ENCODE results near the gene ATG4B. TPM values are rescaled to one million over a fixed set of nuclear protein-coding genes. Genes with fewer than 3 reads are reported as not detected.

Gene ATG4B
- total and polyA plus RNA-seq, 2 of the 8 experiments (the other 6 are each of a cell fraction or from before 2014, with no cell fraction given): 103 to 155 TPM

DNA sequence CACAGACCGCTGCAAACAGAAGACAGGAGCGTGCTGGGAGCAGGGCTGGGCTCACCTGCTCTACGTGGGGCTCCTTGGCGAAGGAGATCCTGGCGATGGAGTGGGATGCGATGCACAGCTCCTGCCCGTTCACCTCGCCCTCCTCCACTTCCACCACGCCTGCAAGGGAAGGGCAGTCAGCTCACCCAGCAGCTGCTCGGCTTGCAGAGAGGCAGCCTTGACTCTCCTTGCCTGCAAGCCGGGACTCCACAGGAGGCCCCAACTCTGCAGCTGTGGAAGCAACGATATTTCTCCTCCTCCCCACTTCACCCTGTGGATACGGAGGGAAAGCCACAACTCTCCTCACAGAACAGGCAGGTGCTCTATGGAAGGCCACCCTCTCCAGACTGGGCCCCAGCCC, 35.7 kb upstream of the ATG4B start:
- Histone ChIP-seq H3K18ac (ENCODE audit: extremely low read depth, low read length) (no peak overlapping the region), H2BK20ac (ENCODE audit: low read length) (no peak overlapping the region)
- POLR2A ChIA-PET (ENCODE audit: partially characterized antibody): no interaction called here

More for the DNA sequence above, 35.7 kb upstream of the ATG4B start:
- Histone ChIP-seq H4K5ac (ENCODE audit: insufficient read length, low read depth, low read length) (no peak overlapping the region), H3K27ac (ENCODE audit: low read depth, low read length) (no peak overlapping the region), H2BK5ac (ENCODE audit: low read depth, low read length) (no peak overlapping the region), H3K4me1 (replicated peaks in 1 of 4; ENCODE audit: control insufficient read depth in 3 of 4, insufficient read depth in 4 of 4, low read length in 3 of 4) (no peaks in the 10 kb centered on the region), H3K9me3 (ENCODE audit: insufficient read depth in 2 of 2, low read depth in 1 of 2, low read length in 1 of 2) (no peaks in the 10 kb centered on the region), H4K91ac (replicated peaks; ENCODE audit: insufficient read length, low read length) (no peak overlapping the region), H2BK12ac (ENCODE audit: low read depth, low read length) (no peak overlapping the region), H4K20me1 (replicated peaks in 1 of 2; ENCODE audit: control insufficient read depth in 1 of 2, insufficient read depth in 2 of 2, low read length in 2 of 2) (peaks cover 0 to 4% of the 10 kb centered on the region in 2 experiments), H3K36me3 (ENCODE audit: control insufficient read depth in 2 of 4, insufficient read depth in 4 of 4, low read length in 3 of 4) (peaks cover 0 to 14% (median 4%) of the 10 kb centered on the region in 4 experiments; a peak in 7 of 8 replicates), H3K56ac (replicated peaks; ENCODE audit: insufficient read length, low read depth, low read length) (no peak overlapping the region), H3K9ac (replicated peaks in 1 of 4; ENCODE audit: extremely low read depth in 1 of 4, low read depth in 3 of 4, low read length in 3 of 4) (no peak overlapping the region), H4K8ac (ENCODE audit: extremely low read depth, insufficient read depth, low read length) (no peak overlapping the region; the same call in 1 of the 2 replicates), H2BK15ac (ENCODE audit: low read length) (no peak overlapping the region), H3K23me2 (ENCODE audit: low read depth, low read length) (no peaks in the 10 kb centered on the region), H3K14ac (ENCODE audit: insufficient read length) (no peak overlapping the region), H3K79me2 (ENCODE audit: control insufficient read depth in 1 of 2, insufficient read depth in 2 of 2, low read length in 2 of 2) (no peaks in the 10 kb centered on the region), H2AFZ (ENCODE audit: low read length) (no peak overlapping the region), H3K4me2 (ENCODE audit: insufficient read depth in 1 of 2, low read depth in 2 of 2, low read length in 2 of 2) (no peak overlapping the region), H3K27me3 (replicated peaks in 1 of 4; ENCODE audit: control insufficient read depth in 3 of 4, extremely low read depth in 1 of 4, insufficient read depth in 3 of 4, low read length in 3 of 4) (no peaks in the 10 kb centered on the region), H3K4ac (replicated peaks; ENCODE audit: insufficient read length, low read depth, low read length) (no peak overlapping the region), H2BK120ac (replicated peaks; ENCODE audit: low read depth, low read length) (no peak overlapping the region), H3K79me1 (ENCODE audit: low read depth, low read length) (peaks cover 2% of the 10 kb centered on the region; the same call in 1 of the 2 replicates), H2AK5ac (ENCODE audit: low read depth, low read length) (no peak overlapping the region), H3K4me3 (ENCODE audit: extremely low read depth in 1 of 4, insufficient read depth in 2 of 4, low read depth in 3 of 4, low read length in 4 of 4) (no peak overlapping the region), H3K23ac (ENCODE audit: insufficient read length) (no peak overlapping the region)
- FAIRE-seq: no peak
- no peak for DNase-seq (ENCODE audit: low read depth in 1 of 2, low spot score in 2 of 2)
- TF ChIP-seq FOSL1 (IDR thresholded peaks at IDR 0.05; ENCODE audit: insufficient read depth, low read depth, low read length) (no peak), HDAC6 (IDR thresholded peaks at IDR 0.05; ENCODE audit: low read depth, low read length) (no peak), NRF1 (IDR thresholded peaks at IDR 0.05; ENCODE audit: low read depth, low read length) (no peak), GTF2F1 (IDR thresholded peaks at IDR 0.05; ENCODE audit: borderline replicate concordance, low read depth, low read length) (no peak)
- WGBS, 2 experiments (ENCODE audit: extremely low coverage in 1 of 2, insufficient coverage in 1 of 2, insufficient read length in 1 of 2, insufficient replicate concordance in 2 of 2, low coverage in 1 of 2, low lambda C conversion rate in 2 of 2, missing lambda C conversion rate in 1 of 2): 89% methylated on average over 11 of the region's 13 CpGs; no CpG with 5 or more reads in 1 of the 2 experiments
- CTCF ChIA-PET (ENCODE audit: partially characterized antibody): no interaction called here

All from H1 (cell line).